MG63 (cell line): ENCODE data around the gene MRPS34. TPM values are rescaled to one million over a fixed set of nuclear protein-coding genes. Genes with fewer than 3 reads are reported as not detected.
A peak's percentile ranks its signal among the peaks of the same experiment; 100 is the strongest.

ENCODE experiments used
- DNase-seq: peaks from one replicate; pipeline ENCODE4 v3.0.0-alpha.2; 2020
- H3K27me3 ChIP-seq: fragments of 250-450 bp; sonication (Bioruptor Pico); 2 replicates; pipeline ENCODE4 v1.5.1; 2020; ENCODE audit warnings: mild to moderate bottlenecking, moderate library complexity
- H3K36me3 ChIP-seq: fragments of 250-450 bp; sonication (Bioruptor Pico); 2 replicates; pipeline ENCODE4 v1.5.1; 2020; ENCODE audit warnings: mild to moderate bottlenecking, moderate library complexity
- H3K4me3 ChIP-seq: fragments of 250-450 bp; sonication (Bioruptor Pico); 2 replicates; pipeline ENCODE4 v1.5.1; 2020; ENCODE audit warnings: mild to moderate bottlenecking, moderate library complexity
- H3K9me3 ChIP-seq: fragments of 250-450 bp; sonication (Bioruptor Pico); 2 replicates; pipeline ENCODE4 v1.5.1; 2020; ENCODE audit warnings: mild to moderate bottlenecking, moderate library complexity
- total RNA-seq: library from RNA; depleted of rRNA; stranded (reverse); fragments of >200 nt; shearing (Covaris generic); gene quantifications from 2 replicates; pipeline ENCODE4 v1.2.3, GENCODE V29; 2014; ENCODE audit warnings: low replicate concordance; rRNA removed

The MRPS34 gene
- total RNA-seq: 225 and 308 TPM in 2 replicates

GRCh38 chr16:1772908-1773702 is at the start of gene MRPS34:
TSS of gene MRPS34 (minus strand) at chr16:1773134. CDS start at chr16:1773119, 15 bp downstream.
- H3K9me3 ChIP-seq: no peaks in the 10 kb centered on the region
- peak within 1 kb of the TSS; percentile 79 for H3K4me3 ChIP-seq
- peaks cover 68% of the 10 kb centered on the region for H3K36me3 ChIP-seq
- H3K27me3 ChIP-seq: no peaks in the 10 kb centered on the region
- peak; percentile 87 for DNase-seq

GRCh38 chr16:1821861-1822611 is 49.1 kb upstream of the MRPS34 start:
- no peaks in the 10 kb centered on the region for H3K27me3 ChIP-seq
- no peak overlapping the region for H3K4me3 ChIP-seq
- H3K9me3 ChIP-seq: no peaks in the 10 kb centered on the region
- DNase-seq: no peak
- peaks cover 10% of the 10 kb centered on the region for H3K36me3 ChIP-seq

GRCh38 chr16:1820946-1821290 is 48.0 kb upstream of the MRPS34 start:
- Histone ChIP-seq H3K27me3 (no peaks in the 10 kb centered on the region), H3K9me3 (no peaks in the 10 kb centered on the region), H3K4me3 (no peak overlapping the region), H3K36me3 (peaks cover 19% of the 10 kb centered on the region)
- DNase-seq: no peak

- no peaks in the 10 kb centered on the region for H3K9me3 ChIP-seq
- no peak overlapping the region for H3K4me3 ChIP-seq
- peaks cover 22% of the 10 kb centered on the region for H3K36me3 ChIP-seq
- no peak for DNase-seq
- H3K27me3 ChIP-seq: no peaks in the 10 kb centered on the region
Measured at GRCh38 chr16:1820096-1820945, 47.4 kb upstream of the MRPS34 start.

GRCh38 chr16:1819611-1820010 is 46.7 kb upstream of the MRPS34 start:
- no peak overlapping the region for H3K4me3 ChIP-seq
- peaks cover 23% of the 10 kb centered on the region for H3K36me3 ChIP-seq
- DNase-seq: no peak
- H3K27me3 ChIP-seq: no peaks in the 10 kb centered on the region
- no peaks in the 10 kb centered on the region for H3K9me3 ChIP-seq

- Histone ChIP-seq H3K36me3 (peaks cover 25% of the 10 kb centered on the region), H3K9me3 (no peaks in the 10 kb centered on the region), H3K27me3 (no peaks in the 10 kb centered on the region), H3K4me3 (no peak overlapping the region)
- DNase-seq: no peak
Measured at GRCh38 chr16:1818873-1819525, 46.1 kb upstream of the MRPS34 start.

- Histone ChIP-seq H3K36me3 (peaks cover 28% of the 10 kb centered on the region), H3K27me3 (no peaks in the 10 kb centered on the region), H3K9me3 (no peaks in the 10 kb centered on the region), H3K4me3 (no peak overlapping the region)
- no peak for DNase-seq
Measured at GRCh38 chr16:1818204-1818872, 45.4 kb upstream of the MRPS34 start.

- DNase-seq: no peak
- H3K36me3 ChIP-seq: peaks cover 30% of the 10 kb centered on the region
Measured at GRCh38 chr16:1817716-1818115, 44.8 kb upstream of the MRPS34 start.

GRCh38 chr16:1817276-1817589 is 44.3 kb upstream of the MRPS34 start:
- Histone ChIP-seq H3K36me3 (peaks cover 28% of the 10 kb centered on the region), H3K9me3 (no peaks in the 10 kb centered on the region), H3K4me3 (no peak overlapping the region), H3K27me3 (no peaks in the 10 kb centered on the region)
- no peak for DNase-seq

More at GRCh38 chr16:1817716-1818115, 44.8 kb upstream of the MRPS34 start:
- Histone ChIP-seq H3K4me3 (no peak overlapping the region), H3K27me3 (no peaks in the 10 kb centered on the region), H3K9me3 (no peaks in the 10 kb centered on the region)

- no peaks in the 10 kb centered on the region for H3K9me3 ChIP-seq
- no peak overlapping the region for H3K4me3 ChIP-seq
- DNase-seq: no peak
- no peaks in the 10 kb centered on the region for H3K27me3 ChIP-seq
- H3K36me3 ChIP-seq: peaks cover 24% of the 10 kb centered on the region
Measured at GRCh38 chr16:1816396-1817275, 43.7 kb upstream of the MRPS34 start.

GRCh38 chr16:1815461-1815860 is 42.5 kb upstream of the MRPS34 start:
- H3K4me3 ChIP-seq: no peak overlapping the region
- no peaks in the 10 kb centered on the region for H3K9me3 ChIP-seq
- DNase-seq: no peak
- no peaks in the 10 kb centered on the region for H3K27me3 ChIP-seq
- H3K36me3 ChIP-seq: peaks cover 24% of the 10 kb centered on the region

GRCh38 chr16:1812732-1813163 is 39.8 kb upstream of the MRPS34 start:
- H3K27me3 ChIP-seq: no peaks in the 10 kb centered on the region
- peak; percentile 92 for DNase-seq
- no peak overlapping the region for H3K4me3 ChIP-seq
- H3K9me3 ChIP-seq: no peaks in the 10 kb centered on the region
- peaks cover 45% of the 10 kb centered on the region for H3K36me3 ChIP-seq

GRCh38 chr16:1810536-1810935 is 37.6 kb upstream of the MRPS34 start:
- H3K9me3 ChIP-seq: 0 out of 2 replicates have a peak, but pooled peaks cover 7% of the 10 kb centered on the region
- no peaks in the 10 kb centered on the region for H3K27me3 ChIP-seq
- DNase-seq: no peak
- H3K4me3 ChIP-seq: no peak overlapping the region
- peaks cover 53% of the 10 kb centered on the region for H3K36me3 ChIP-seq

GRCh38 chr16:1810106-1810505 is 37.2 kb upstream of the MRPS34 start:
- no peaks in the 10 kb centered on the region for H3K27me3 ChIP-seq
- H3K36me3 ChIP-seq: peaks cover 51% of the 10 kb centered on the region
- H3K9me3 ChIP-seq: 0 out of 2 replicates have a peak, but pooled peaks cover 7% of the 10 kb centered on the region
- DNase-seq: no peak
- no peak overlapping the region for H3K4me3 ChIP-seq

- Histone ChIP-seq H3K36me3 (peaks cover 53% of the 10 kb centered on the region), H3K9me3 (0 out of 2 replicates have a peak, but pooled peaks cover 7% of the 10 kb centered on the region), H3K4me3 (no peak overlapping the region), H3K27me3 (no peaks in the 10 kb centered on the region)
- DNase-seq: no peak
Measured at GRCh38 chr16:1809281-1809801, 36.4 kb upstream of the MRPS34 start.
